AG09319 (cell line): Measurements from ENCODE around the gene CEP350.

Experiments used
- DNase-seq: peaks from one replicate; pipeline ENCODE4 v3.0.0-alpha.2; 2010; ENCODE audit warnings: low read depth; ENCODE audit errors: extremely low read depth
- CTCF ChIP-seq: IDR thresholded peaks from 2 replicates; pipeline ENCODE4 v1.5.1; 2011; ENCODE audit warnings: low read depth, mild to moderate bottlenecking, inconsistent platforms, low read length, moderate library complexity

CEP350 gene

GRCh38 chr1:180053594-180054567, 99.3 kb downstream of the CEP350 start:
- no peak for DNase-seq
- TF ChIP-seq CTCF, result no peak

- DNase-seq, result no peak
- no peak for TF ChIP-seq CTCF
Measured at GRCh38 chr1:180057883-180058396, 103.3 kb downstream of the CEP350 start.

GRCh38 chr1:180061019-180061418, 106.4 kb downstream of the CEP350 start:
- no peak for DNase-seq
- TF ChIP-seq CTCF, result no peak

GRCh38 chr1:180062452-180062971, 107.9 kb downstream of the CEP350 start:
- no peak for TF ChIP-seq CTCF
- DNase-seq, result no peak

GRCh38 chr1:180065408-180065807, 110.8 kb downstream of the CEP350 start:
- TF ChIP-seq CTCF, result no peak
- DNase-seq, result no peak

- no peak for TF ChIP-seq CTCF
- DNase-seq, result no peak
Measured at GRCh38 chr1:180066150-180066549, 111.5 kb downstream of the CEP350 start.

GRCh38 chr1:180070286-180070685, 115.7 kb downstream of the CEP350 start:
- DNase-seq, result no peak
- TF ChIP-seq CTCF, result no peak
